RWPE1 (cell line): ENCODE data around the gene TTC21B.

ENCODE experiments used
- CTCF ChIA-PET: fragments of 350-600 bp; sonication (Branson Sonifier 250); formaldehyde crosslinking; extraction: SDS; loops from one replicate; lab custom pipeline; 2021; lab: Yijun Ruan, JAX
- POLR2A ChIA-PET: fragments of 400-600 bp; formaldehyde crosslinking; extraction: SDS; loops from one replicate; lab custom pipeline; 2020; ENCODE audit warnings: antibody characterized with exemption; ENCODE audit not compliant: low non-redundant PET; lab: Yijun Ruan, JAX
- DNase-seq: peaks from one replicate; pipeline ENCODE4 v3.0.0; 2012; ENCODE audit warnings: low spot score
- H3K27ac ChIP-seq: fragments of 450-650 bp; 2 replicates; pipeline ENCODE4 v1.5.1; 2017
- TF ChIP-seq, protein P1 (sequence below): fragments of 450-650 bp; conservative IDR thresholded peaks from 2 replicates; pipeline ENCODE4 v1.5.1; 2017; ENCODE audit warnings: low read depth, mild to moderate bottlenecking

The TTC21B gene

GRCh38 chr2:165969227-165969626 lies 15.7 kb upstream of the TTC21B start:
- TF ChIP-seq, protein P1, sequence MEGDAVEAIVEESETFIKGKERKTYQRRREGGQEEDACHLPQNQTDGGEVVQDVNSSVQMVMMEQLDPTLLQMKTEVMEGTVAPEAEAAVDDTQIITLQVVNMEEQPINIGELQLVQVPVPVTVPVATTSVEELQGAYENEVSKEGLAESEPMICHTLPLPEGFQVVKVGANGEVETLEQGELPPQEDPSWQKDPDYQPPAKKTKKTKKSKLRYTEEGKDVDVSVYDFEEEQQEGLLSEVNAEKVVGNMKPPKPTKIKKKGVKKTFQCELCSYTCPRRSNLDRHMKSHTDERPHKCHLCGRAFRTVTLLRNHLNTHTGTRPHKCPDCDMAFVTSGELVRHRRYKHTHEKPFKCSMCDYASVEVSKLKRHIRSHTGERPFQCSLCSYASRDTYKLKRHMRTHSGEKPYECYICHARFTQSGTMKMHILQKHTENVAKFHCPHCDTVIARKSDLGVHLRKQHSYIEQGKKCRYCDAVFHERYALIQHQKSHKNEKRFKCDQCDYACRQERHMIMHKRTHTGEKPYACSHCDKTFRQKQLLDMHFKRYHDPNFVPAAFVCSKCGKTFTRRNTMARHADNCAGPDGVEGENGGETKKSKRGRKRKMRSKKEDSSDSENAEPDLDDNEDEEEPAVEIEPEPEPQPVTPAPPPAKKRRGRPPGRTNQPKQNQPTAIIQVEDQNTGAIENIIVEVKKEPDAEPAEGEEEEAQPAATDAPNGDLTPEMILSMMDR: no peak
- H3K27ac ChIP-seq: no peak overlapping the region
- POLR2A ChIA-PET: no interaction called here

GRCh38 chr2:165967746-165968145 lies 14.2 kb upstream of the TTC21B start:
- ChIA-PET CTCF (no interaction called here), POLR2A (no interaction called here)
- TF ChIP-seq, protein P1: no peak
- DNase-seq: no peak
- no peak overlapping the region for H3K27ac ChIP-seq

More at GRCh38 chr2:165969227-165969626, 15.7 kb upstream of the TTC21B start:
- CTCF ChIA-PET: no interaction called here
- no peak for DNase-seq

- POLR2A ChIA-PET: no interaction called here
- H3K27ac ChIP-seq: no peak overlapping the region
- CTCF ChIA-PET: no interaction called here
- no peak for DNase-seq
- TF ChIP-seq, protein P1: no peak
Measured at GRCh38 chr2:165961818-165962217, 8.2 kb upstream of the TTC21B start.

DNA sequence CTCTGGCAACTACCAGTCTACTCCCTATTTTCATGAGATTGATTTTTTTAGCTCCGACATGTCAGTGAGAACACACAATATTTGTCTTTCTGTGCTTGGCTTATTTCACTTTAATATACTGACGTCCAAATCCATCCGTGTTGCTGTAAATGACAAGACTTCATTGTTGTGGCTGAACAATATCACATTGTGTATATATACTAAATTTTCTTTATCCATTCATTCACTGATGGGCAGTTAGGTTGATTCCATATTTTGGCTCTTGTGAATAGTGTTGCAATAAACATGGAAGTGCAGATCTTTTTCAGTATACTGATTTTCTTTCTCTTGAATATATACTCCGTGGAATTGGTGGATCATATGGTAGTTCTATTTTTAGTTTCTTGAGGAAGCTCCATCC lies 5.8 kb upstream of the TTC21B start:
- H3K27ac ChIP-seq: no peak overlapping the region
- DNase-seq: no peak
- CTCF ChIA-PET: interaction anchor here (0.6 kb wide), 1 partner anchor 858 kb away, joined by 3 read pairs; no protein-coding TSS in a partner anchor
- POLR2A ChIA-PET: no interaction called here
- TF ChIP-seq, protein P1: no peak

DNA sequence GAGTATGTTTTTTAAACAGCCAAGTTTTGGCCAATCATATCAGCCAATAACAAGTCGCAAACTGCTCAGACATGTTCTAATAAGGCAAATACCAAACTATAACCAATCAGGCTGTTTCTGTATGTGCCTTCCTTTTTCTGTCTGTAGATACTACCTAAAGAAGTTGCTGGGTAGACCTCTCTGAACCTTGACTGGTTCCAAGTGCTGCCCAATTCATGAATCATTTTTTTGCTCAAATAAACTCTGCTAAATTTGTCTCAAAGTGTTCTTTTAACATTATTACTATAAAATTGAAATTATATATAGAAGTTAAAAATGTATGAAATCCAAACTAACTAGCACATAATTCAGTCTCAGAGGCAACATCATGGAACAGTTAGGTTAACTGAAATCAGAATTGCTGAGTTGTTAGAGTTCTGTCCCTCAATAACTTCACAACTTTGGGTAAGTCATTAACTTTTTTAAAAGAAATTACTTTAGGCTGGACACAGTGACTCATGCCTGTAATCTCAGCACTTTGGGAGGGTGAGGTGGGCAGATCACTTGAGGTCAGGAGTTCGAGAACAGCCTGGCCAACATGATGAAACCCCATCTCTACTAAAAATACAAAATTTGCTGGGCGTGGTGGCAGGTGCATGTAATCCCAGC lies 4.9 kb upstream of the TTC21B start:
- ChIA-PET CTCF (interaction anchor here (0.6 kb wide), 1 partner anchor 73 kb away, joined by 5 read pairs; no protein-coding TSS in a partner anchor), POLR2A (no interaction called here)
- H3K27ac ChIP-seq: no peak overlapping the region
- TF ChIP-seq, protein P1: no peak
- no peak for DNase-seq

GRCh38 chr2:165957030-165957675 lies 3.6 kb upstream of the TTC21B start:
- TF ChIP-seq, protein P1: no peak
- no peak for DNase-seq
- no peak overlapping the region for H3K27ac ChIP-seq
- ChIA-PET CTCF (no interaction called here), POLR2A (no interaction called here)
